HG03103 (cell line): ENCODE measurements around the gene SPINT1.

Source experiments
- ATAC-seq: cut with Tn5 transposase; IDR thresholded peaks from one replicate; pipeline ENCODE4 v1.9.1; 2021; ENCODE audit warnings: low read depth; ENCODE audit not compliant: unreplicated experiment

SPINT1 gene

DNA sequence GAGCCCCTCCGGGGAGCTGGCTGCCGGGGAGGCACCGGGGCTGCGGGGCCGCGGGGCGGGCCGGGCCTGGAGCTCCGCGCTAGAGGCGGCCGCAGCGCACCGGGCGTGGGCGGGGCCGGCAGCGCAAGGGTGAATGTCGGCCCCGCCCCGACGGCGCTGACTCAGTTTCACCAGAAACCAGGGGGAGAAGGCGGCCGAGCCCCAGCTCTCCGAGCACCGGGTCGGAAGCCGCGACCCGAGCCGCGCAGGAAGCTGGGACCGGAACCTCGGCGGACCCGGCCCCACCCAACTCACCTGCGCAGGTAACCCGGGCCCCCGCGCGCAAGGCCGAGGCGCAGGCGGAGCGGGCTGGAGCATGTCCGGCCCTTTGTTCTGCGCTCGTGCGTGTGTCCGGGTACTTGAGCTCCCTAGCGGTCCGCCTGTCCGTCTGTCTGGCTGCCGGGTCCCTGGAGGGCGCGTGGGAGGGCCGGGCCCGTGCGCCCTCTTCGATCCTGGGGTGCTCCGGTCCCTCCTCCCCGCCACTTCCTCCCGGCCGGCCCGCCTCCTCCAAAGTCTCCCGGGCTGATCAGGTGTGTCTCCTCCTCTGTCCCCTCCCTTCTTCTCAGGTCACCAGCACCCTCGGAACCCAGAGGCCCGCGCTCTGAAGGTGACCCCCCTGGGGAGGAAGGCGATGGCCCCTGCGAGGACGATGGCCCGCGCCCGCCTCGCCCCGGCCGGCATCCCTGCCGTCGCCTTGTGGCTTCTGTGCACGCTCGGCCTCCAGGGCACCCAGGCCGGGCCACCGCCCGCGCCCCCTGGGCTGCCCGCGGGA is at the start of gene SPINT1:
Gene SPINT1, plus strand, starts transcription at position 164 of the 811 bp plus-strand sequence. Its CDS starts 507 bp downstream, at position 671.
- ATAC-seq = no peak

DNA sequence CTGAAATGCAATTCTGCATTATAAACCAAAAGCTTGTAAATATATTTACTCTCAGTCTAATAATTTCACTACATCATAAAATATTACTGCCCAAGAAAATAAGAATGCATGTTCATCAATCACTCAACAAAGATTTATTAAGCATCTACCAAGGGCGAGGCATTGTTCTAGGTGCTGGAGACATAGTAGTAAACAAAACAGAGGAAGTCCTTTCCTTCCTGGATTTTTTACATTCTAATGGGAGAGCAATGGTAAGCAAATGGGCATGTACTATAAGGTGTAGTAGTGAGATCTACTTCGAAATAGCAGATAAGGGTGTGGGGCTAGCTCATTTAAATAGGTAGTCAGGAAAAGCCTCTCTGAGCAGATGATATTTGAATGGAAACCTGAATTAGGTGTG is 47.8 kb upstream of the SPINT1 start:
- no peak for ATAC-seq

DNA sequence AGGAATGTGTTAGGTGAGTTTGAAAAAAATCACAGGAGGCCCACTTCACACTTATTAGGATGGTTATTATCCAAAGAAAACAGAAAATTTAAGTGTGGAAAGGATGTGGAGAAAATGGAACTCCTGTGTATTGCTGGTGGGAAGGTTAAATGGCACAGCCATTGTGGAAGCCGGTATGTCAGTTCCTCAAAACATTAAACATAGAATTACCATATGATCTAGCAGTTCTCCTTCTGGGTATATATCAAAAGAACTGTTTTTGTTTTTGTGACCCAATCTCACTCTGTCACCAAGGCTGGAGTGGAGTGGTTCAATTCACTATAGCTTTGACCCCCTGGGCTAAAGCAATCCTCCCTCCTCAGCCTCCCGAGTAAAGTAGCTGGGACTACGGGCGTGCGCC is 47.3 kb upstream of the SPINT1 start:
- ATAC-seq = no peak

- no peak for ATAC-seq
Measured at GRCh38 chr15:40799523-40799922, 44.3 kb upstream of the SPINT1 start.

DNA sequence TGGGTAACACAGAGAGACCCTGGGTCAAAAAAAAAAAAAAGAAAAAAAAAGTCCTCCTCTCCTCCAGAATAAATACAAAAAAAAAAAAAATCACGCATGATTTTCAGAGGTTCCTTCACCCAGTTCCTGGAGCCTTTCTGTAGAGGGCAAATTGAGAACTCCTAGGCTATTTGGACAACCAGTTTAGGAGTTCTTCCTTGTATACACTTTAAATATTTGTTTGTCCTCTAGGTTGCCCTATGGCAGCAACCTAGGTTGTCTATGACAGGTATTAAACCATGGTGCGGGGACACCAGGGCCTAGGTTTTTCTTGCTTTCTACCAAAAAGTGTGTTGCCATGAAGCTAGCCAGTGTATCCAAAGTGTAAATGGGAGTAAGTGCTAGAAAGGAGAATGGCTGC is 40.8 kb upstream of the SPINT1 start:
- no peak for ATAC-seq

DNA sequence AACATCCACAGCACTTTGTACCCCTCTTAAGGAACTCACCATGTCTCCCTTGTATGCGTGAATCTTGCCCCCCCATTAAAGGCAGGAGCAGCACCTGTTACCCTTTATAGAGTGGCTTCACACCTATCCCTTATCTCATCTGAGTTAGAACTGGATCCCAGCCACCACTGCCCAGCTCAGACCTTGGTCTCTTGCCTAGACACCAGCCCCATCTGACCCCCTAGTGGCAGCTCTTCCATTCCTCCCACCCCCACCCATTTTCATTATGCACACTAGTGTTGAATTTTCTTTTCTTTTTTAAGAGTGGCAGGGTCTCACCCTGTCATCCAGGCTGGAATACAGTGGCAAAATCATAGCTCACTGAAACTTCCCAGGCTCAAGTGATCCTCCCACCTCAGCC is 40.2 kb upstream of the SPINT1 start:
- no peak for ATAC-seq

DNA sequence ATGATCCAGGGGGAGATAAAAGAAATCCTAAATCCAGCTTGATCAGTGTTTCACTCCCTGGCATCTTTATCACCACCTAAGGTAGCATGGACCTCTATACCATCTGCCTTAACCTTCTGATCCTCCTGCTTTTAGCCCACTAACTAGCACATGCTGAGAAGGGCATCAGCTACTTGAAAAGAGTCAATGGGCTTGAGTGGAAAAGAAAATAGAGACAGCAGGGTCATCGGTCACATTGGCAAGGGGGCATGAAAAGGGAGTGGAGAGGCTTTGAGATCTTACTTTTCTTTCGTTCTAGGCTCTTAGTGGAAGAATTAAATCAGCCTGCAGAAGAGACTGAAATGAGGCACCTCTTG is 37.2 kb upstream of the SPINT1 start:
- no peak for ATAC-seq

DNA sequence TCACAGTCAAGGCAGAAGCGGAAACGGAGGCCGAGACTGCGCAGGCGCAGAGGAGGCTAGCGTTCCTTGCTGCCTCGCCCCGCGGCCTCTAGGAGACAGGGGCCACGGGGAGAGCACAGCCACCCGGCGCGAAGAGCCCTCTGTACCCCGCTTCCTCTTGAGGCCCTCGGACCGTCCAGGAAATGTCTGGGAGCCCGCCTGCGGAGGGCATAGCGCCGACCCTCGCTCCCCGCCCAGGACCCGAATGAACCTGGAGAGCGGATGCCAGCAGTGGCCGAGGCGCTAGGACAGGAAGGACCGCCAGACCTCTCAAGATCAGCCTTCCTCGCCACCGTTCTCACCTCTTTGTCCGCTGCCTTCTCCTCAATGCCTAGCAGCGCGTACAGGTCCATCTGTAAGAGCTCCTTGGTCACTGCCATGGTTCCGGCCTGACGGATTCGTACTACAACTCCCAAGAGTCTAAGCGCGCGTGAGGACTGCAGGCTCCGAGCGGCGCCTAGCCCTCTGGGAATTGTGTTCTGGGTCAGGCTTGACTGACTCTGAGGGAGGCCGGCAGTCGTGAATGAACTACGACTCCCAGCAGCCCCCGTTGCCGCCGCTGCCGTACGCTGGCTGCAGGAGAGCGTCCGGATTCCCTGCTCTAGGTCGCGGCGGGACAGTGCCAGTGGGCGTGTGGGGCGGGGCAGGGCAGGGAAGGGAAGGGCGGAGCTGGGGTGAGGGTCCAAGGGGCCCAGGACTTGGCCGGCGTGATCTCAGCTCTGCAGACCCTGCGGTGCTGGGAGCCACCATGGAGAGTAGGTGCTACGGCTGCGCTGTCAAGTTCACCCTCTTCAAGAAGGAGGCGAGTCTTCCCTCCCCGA is 36.6 kb upstream of the SPINT1 start, which contains the start of the genes DNAJC17 and ZFYVE19:
Gene DNAJC17, minus strand, starts transcription at position 446 of the 860 bp plus-strand sequence. Its CDS starts 27 bp downstream, at position 419.
Gene ZFYVE19, plus strand, starts transcription at position 62 of the 860 bp plus-strand sequence. Its CDS starts 501 bp downstream, at position 563.
- peak; percentile 94 for ATAC-seq

- ATAC-seq = no peak
Measured at GRCh38 chr15:40807888-40808461, 35.9 kb upstream of the SPINT1 start.

DNA sequence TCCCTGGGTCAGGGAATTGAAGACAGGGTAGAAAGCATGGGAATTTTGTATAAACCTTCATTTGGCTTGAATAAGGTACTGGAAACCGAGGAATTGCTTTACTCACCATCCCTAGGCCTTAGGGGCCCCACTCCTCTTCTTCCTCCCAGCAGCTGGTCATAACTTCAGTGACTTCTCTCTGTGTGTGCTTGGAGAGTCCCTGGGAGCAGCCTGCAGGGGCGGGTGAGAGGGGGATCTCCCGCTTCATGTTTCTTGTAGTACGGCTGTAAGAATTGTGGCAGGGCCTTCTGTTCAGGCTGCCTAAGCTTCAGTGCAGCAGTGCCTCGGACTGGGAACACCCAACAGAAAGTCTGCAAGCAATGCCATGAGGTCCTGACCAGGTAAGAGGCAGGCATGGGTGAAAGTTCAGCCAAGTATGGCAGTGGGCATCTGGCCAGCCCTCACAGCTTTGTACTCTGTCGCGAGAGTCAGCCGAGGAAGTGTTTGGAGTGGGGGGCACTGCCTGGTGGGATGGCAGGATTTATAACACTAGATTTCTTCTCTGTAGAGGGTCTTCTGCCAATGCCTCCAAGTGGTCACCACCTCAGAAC is 34.9 kb upstream of the SPINT1 start:
- no peak for ATAC-seq

DNA sequence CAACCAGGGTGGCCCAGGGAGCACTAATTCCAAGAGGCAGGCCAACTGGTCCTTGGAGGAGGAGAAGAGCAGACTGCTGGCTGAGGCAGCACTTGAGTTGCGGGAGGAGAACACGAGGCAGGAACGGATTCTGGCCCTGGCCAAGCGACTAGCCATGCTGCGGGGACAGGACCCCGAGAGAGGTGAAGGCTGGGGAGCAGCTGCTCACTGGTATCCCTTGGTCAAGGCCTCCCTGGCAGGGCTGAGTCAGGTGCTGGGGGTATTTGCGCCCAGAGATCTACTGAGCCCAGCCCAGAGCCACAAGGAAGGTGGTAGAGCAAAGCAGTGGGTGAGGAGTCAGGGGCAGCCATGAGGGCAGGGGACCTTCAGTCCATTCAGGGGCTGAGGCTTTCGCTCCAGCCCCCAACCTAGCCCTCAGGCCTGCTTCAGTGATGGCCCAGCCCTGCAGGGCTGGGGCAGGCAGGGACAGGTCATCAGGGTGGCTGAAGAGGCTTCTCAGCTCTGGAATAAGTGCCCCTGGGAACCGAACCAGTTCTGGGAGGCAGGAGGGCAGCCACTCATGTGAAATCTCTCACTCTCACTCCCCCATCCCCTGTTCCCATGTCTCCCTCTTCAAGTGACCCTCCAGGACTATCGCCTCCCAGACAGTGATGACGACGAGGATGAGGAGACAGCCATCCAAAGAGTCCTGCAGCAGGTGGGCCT is 31.0 kb upstream of the SPINT1 start:
- no peak for ATAC-seq

DNA sequence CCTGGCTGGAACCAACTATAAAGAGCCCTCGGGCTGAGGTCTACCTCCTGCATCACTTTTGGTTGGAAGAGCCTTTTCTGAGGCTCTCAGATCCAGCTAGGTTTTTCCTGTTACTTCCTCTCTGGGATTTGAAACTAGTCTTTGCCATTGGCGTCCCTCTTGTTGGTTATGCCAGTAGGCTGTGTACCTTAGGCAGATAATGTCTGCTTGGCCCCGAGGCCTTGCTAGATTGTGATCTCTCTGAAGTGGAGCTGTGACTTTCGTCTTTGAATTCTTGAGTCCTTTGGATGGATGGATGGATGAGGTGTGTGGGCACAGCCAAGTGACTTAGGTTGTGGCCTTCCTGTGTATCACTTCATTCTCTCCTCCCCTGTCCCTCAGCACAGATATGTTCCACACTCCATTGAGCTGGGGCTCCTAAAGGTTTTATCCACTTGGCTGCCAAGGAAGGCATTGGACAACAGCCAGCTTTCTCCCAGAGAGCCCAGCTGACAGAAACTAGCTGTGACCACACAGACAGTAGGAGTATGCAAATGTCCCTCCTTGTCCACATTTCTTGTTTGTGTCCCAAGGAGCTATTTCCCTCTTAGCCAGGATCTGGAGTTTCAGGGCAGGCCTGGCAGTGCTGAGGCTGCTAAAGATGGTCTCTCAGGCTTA is 28.7 kb upstream of the SPINT1 start:
- no peak for ATAC-seq

DNA sequence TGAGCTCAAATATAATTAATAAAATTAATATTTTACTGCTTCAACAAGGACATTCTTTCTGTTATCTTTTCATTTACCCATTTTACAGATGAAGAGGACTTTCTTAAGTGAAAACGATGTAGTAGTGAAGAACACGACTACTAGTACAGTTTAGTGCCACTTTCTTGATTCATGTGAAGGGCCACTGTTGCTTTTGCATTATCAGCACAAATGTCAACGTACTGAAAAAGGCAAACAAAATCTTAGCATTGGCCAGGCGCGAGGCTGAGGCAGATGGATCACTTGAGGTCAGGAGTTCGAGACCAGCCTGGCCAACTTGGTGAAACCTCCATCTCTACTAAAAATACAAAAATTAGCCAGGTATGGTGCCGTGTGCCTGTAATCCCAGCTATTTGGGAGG is 24.8 kb upstream of the SPINT1 start:
- no peak for ATAC-seq

DNA sequence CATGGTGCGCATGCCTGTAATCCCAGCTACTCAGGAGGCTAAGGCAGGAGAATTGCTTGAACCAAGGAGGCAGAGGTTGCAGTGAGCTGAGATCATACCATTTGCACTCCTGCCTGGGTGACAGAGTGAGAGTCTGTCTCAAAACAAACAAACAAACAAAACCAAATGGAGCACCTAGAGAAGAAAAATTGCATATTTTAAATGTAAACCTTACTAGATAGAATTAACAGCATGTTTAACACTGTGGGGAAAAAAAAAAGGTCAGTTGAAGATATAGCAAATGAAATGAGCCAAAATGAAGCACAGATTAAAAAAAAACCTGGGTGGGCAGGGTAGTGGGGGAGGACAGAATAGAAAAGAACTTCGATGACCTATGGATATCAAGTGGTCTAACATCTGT is 22.7 kb upstream of the SPINT1 start:
- ATAC-seq = no peak

DNA sequence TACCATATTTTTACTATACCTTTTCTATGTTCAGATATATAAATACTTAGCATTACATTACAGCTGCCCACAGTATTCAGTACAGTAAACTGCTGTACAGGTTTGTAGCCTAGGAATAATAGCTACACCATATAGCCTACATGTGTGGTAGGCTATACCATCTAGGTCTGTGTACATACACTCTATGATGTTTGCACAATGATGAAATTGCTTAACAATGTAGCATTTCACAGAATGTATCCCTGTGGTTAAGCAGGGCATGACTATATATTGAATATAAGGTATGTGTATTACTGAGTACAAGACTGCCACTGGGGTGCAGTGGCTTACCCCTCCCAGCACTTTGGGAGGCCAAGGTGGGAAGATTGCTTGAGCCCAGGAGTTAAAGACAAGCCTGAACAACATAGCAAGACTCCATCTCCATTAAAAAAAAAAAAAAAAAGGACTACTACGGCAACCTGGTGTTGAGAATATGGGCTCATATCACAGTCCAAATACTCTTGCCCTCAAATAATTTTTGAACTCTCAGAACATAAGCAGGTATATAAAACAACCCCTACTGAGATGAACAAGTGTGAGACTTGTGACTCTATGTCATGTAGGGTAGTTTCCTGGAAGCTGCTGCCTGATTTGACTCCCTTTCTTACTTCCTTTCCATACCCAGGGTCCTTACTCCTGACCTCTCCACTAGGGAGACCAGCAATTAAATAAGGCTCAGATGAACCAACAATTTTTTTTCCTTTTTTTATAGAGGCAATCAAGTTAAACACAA is 20.1 kb upstream of the SPINT1 start:
- ATAC-seq = no peak

- no peak for ATAC-seq
Measured at GRCh38 chr15:40825661-40826422, 18.0 kb upstream of the SPINT1 start.

GRCh38 chr15:40826423-40827075 is 17.3 kb upstream of the SPINT1 start:
- ATAC-seq = no peak
